HFF-Myc (cell line): ENCODE measurements around the gene ST6GALNAC3.

Source experiments
- DNase-seq: peaks from one replicate; pipeline ENCODE4 v3.0.0-alpha.2; 2011; ENCODE audit warnings: low read depth; ENCODE audit errors: extremely low read depth
- H3K4me3 ChIP-seq: replicated peaks from 2 replicates; pipeline ENCODE4 v1.5.1; 2011; ENCODE audit warnings: low read depth, mild to moderate bottlenecking, control low read depth, low read length
- TF ChIP-seq, protein P1 (sequence below): IDR thresholded peaks from 2 replicates; pipeline ENCODE4 v1.5.1; 2012; ENCODE audit warnings: mild to moderate bottlenecking, low read depth, low read length, control low read depth; ENCODE audit errors: missing control alignments

ST6GALNAC3 gene

DNA sequence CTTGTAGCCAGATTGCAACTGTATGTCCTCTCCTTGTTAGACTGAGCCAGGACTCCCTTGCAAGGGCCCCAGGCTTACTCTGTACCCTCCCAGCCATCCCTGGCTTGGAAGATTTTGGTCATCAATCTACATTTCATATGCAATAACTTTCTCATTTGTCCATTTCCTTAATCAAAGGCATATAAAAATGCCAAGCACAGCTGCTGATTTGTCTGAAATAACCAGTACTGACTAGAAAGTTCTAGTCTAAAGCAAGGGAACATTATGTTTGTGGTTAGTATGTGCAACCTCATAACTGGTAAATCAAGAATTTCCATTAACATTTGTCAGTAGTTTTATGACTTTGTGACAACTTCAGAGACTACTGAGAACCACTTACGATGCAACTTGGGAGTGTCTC, 370.2 kb downstream of the ST6GALNAC3 start:
- TF ChIP-seq, protein P1, sequence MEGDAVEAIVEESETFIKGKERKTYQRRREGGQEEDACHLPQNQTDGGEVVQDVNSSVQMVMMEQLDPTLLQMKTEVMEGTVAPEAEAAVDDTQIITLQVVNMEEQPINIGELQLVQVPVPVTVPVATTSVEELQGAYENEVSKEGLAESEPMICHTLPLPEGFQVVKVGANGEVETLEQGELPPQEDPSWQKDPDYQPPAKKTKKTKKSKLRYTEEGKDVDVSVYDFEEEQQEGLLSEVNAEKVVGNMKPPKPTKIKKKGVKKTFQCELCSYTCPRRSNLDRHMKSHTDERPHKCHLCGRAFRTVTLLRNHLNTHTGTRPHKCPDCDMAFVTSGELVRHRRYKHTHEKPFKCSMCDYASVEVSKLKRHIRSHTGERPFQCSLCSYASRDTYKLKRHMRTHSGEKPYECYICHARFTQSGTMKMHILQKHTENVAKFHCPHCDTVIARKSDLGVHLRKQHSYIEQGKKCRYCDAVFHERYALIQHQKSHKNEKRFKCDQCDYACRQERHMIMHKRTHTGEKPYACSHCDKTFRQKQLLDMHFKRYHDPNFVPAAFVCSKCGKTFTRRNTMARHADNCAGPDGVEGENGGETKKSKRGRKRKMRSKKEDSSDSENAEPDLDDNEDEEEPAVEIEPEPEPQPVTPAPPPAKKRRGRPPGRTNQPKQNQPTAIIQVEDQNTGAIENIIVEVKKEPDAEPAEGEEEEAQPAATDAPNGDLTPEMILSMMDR = no peak
- DNase-seq = no peak
- no peak overlapping the region for H3K4me3 ChIP-seq

DNA sequence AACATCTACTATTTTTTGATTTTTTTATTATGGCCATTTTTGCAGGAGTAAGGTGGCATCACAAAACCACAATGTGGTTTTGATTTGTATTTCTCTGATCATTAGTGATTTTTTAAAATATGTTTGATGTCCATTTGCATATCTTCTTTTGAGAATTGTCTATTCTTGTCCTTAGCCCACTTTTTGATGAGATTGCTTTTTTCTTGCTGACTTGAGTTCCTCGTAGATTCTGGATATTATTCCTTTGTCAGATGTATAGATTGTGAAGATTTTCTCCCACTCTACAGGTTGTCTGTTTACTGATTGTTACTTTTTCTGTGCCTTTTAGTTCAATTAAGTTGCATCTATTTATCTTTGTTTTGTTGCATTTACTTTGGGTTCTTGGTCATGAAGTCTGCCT, 375.7 kb downstream of the ST6GALNAC3 start:
- DNase-seq = no peak
- no peak overlapping the region for H3K4me3 ChIP-seq
- TF ChIP-seq, protein P1 = no peak

DNA sequence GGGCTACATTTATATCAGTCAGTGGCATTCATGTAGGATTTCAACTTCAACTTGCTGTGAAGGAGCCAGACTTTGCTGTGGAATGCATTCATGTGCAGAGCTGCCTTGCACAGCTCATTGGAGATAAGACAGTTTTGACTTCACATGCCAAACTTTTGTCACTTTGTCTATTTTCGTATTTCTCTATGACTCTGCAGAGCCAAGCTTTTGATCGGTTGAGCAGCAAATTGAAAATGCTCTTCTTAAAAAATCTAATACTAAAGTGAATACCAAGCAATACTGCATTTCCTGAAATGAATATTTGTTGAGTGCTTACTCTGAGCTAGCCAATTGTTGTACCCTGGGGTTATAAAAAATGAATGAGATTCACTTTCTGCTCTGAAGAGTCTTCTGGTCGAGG, 388.7 kb downstream of the ST6GALNAC3 start:
- H3K4me3 ChIP-seq = no peak overlapping the region
- TF ChIP-seq, protein P1 = no peak
- DNase-seq = no peak

DNA sequence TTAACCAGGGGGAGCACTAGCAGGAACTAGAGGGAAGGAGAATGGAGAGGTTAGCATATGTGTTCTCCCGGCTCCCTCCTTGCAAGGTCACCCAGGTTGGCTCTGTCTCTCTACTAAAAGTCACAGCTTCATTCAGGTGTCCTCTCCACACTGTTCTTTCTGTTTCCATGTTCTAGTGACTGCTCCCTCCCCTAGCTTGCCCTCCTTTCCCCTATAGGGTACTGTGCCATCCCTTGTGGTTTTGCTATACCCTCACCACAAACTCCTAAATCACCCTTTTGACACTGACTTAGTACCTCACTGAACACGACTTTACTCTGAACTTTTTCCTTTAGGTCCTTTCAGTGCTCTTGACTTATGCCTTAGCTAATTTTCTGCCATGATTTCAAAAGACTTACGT, 389.3 kb downstream of the ST6GALNAC3 start:
- TF ChIP-seq, protein P1 = no peak
- no peak overlapping the region for H3K4me3 ChIP-seq
- DNase-seq = no peak

DNA sequence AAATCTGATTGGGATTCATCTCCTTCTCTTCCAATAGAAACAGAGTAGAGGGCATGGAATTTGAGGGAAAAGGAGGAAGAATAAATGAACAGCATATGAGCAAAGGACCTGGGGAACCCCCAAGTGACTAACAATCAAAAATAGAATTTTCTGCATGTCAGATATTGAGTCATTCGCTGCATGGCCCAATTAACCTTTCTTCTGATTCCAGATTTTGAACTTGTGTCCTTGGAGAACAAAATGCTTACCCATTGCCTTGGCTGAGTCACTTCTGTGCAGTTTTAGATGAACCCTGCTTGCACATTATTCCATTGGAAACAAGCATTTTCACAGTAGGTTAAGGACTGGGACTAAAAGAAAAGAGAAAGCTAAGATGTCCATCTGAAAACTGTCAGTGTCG, 390.5 kb downstream of the ST6GALNAC3 start:
- no peak for DNase-seq
- TF ChIP-seq, protein P1 = no peak

DNA sequence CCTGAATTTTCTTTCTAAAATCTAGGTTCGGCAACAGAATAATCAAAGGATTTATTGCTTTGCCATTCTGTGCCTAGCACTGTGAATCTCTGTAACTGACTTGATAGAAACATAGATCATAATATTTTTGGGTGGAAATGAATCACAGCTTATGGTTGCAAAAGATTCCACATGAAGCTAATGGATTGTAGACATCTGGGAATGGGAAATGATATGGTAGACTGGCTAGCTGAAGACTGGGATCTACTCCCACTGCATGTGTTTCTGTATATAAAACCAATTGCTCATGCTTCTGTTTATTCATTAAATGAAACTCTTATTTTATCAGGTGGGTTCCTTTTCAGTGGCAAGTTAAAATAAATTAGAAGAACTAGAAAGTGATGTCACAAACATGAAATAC, 395.6 kb downstream of the ST6GALNAC3 start:
- no peak for DNase-seq
- TF ChIP-seq, protein P1 = no peak
- H3K4me3 ChIP-seq = no peak overlapping the region

More for the DNA sequence above, 390.5 kb downstream of the ST6GALNAC3 start:
- H3K4me3 ChIP-seq = no peak overlapping the region

DNA sequence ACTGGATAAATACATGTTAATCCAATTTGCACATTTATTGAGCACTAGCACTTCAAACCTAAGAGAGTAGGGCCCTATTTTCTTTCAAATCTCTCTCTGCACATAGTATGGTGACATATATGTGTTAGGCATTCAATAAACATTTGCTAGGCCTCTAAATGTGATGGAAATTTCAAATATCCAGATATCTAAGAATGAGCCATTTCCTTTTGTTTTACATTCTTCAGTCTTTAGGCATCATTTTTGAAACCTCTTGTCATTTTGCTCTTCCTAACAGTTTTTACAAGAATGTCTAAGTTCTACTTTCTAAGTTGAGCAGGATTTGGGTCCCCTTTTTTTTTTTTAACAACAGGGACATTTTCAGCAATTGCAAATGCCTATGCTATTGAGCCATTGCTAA, 397.0 kb downstream of the ST6GALNAC3 start:
- TF ChIP-seq, protein P1 = no peak
- no peak overlapping the region for H3K4me3 ChIP-seq
- no peak for DNase-seq
